Measurements from ENCODE around the gene AVEN. TPM values are rescaled to one million over a fixed set of nuclear protein-coding genes. Genes with fewer than 3 reads are reported as not detected.

Gene AVEN
- total and polyA plus RNA-seq, 2 of the 8 experiments (the other 6 are each of a cell fraction or from before 2014, with no cell fraction given): 5.5 to 17.0 TPM

DNA sequence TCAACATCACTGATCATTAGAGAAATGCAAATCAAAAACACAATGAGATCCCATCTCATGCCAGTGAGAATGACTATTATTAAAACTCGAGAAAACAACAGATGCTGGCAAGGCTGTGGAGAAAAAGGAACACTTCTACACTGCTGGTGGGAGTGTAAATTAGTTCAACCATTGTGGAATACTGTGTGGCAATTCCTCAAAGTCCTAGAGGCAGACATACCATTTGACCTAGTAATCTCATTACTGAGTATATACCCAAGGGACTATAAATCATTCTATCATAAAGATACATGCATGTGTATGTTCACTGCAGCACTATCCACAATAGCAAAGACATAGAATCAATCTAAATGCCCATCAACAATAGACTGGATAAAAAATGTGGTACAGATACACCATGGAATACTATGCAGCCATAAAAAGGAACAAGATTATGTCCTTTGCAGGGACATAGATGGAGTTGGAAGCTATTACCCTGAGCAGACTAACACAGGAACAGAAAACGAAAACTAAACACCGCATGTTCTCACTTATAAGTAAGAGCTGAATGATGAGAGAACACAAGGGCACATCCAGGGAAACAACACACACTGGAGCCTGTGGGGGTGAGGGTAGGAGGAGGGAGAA lies 15.2 kb upstream of the AVEN start:
- no peaks in the 10 kb centered on the region for H3K36me3 ChIP-seq (ENCODE audit: control insufficient read depth in 2 of 4, insufficient read depth in 4 of 4, low read length in 3 of 4)
- H3K27ac ChIP-seq (ENCODE audit: low read depth, low read length): no peak overlapping the region
- no peak overlapping the region for H2BK12ac ChIP-seq (ENCODE audit: low read depth, low read length)
- H3K18ac ChIP-seq (ENCODE audit: extremely low read depth, low read length): no peak overlapping the region
- H2BK20ac ChIP-seq (ENCODE audit: low read length): no peak overlapping the region
- H2BK15ac ChIP-seq (ENCODE audit: low read length): no peak overlapping the region
- no peak overlapping the region for H2BK5ac ChIP-seq (ENCODE audit: low read depth, low read length)
- no peak overlapping the region for H2AFZ ChIP-seq (ENCODE audit: low read length)
- H4K8ac ChIP-seq (ENCODE audit: extremely low read depth, insufficient read depth, low read length): no peak overlapping the region
- no peak overlapping the region for H3K4me3 ChIP-seq (ENCODE audit: extremely low read depth in 1 of 4, insufficient read depth in 2 of 4, low read depth in 3 of 4, low read length in 4 of 4)
- TF ChIP-seq RAD21 (IDR thresholded peaks at IDR 0.05 in 1 of 2, conservative IDR thresholded peaks at IDR 0.05 in 1 of 2; ENCODE audit: low read depth in 2 of 2, low read length in 2 of 2) (no peak), SUZ12 (IDR thresholded peaks at IDR 0.05; ENCODE audit: low read length) (no peak), SIRT6 (IDR thresholded peaks at IDR 0.05; ENCODE audit: low read length) (no peak), YY1 (IDR thresholded peaks at IDR 0.05; ENCODE audit: low read depth, low read length) (no peak), POLR2A (IDR thresholded peaks at IDR 0.05; ENCODE audit: control extremely low read depth in 1 of 2, low read depth in 2 of 2, low read length in 2 of 2) (no peak), TEAD4 (IDR thresholded peaks at IDR 0.05; ENCODE audit: low read depth, low read length) (no peak), JUN (IDR thresholded peaks at IDR 0.05; ENCODE audit: low read depth, low read length) (no peak), SP4 (IDR thresholded peaks at IDR 0.05; ENCODE audit: low read length) (no peak), NRF1 (IDR thresholded peaks at IDR 0.05; ENCODE audit: low read depth, low read length) (no peak), GTF2F1 (IDR thresholded peaks at IDR 0.05; ENCODE audit: borderline replicate concordance, low read depth, low read length) (no peak), TCF12 (IDR thresholded peaks at IDR 0.05; ENCODE audit: low read depth, low read length) (no peak), BRCA1 (IDR thresholded peaks at IDR 0.05; ENCODE audit: low read depth, low read length) (no peak), CEBPB (IDR thresholded peaks at IDR 0.05; ENCODE audit: low read depth, low read length) (no peak)
- WGBS, 2 experiments (ENCODE audit: extremely low coverage in 1 of 2, insufficient coverage in 1 of 2, insufficient read length in 1 of 2, insufficient replicate concordance in 2 of 2, low coverage in 1 of 2, low lambda C conversion rate in 2 of 2, missing lambda C conversion rate in 1 of 2): 77% methylated on average over 3 of the region's 3 CpGs; no CpG with 5 or more reads in 1 of the 2 experiments
- no peak overlapping the region for H3K4me2 ChIP-seq (ENCODE audit: insufficient read depth in 1 of 2, low read depth in 2 of 2, low read length in 2 of 2)
- ChIA-PET POLR2A (ENCODE audit: partially characterized antibody) (no interaction called here), CTCF (ENCODE audit: partially characterized antibody) (interaction anchor here (1.0 kb wide), 1 partner anchor 11 kb away, joined by 3 read pairs; no protein-coding TSS in a partner anchor)
- no peaks in the 10 kb centered on the region for H4K20me1 ChIP-seq (replicated peaks in 1 of 2; ENCODE audit: control insufficient read depth in 1 of 2, insufficient read depth in 2 of 2, low read length in 2 of 2)
- H3K23me2 ChIP-seq (ENCODE audit: low read depth, low read length): no peaks in the 10 kb centered on the region; the same call in 1 of the 2 replicates
- 0 out of 4 replicates have a peak, but pooled peaks cover 0 to 3% of the 10 kb centered on the region in 2 experiments for H3K9me3 ChIP-seq (ENCODE audit: insufficient read depth in 2 of 2, low read depth in 1 of 2, low read length in 1 of 2)
- no peak overlapping the region for H3K4ac ChIP-seq (replicated peaks; ENCODE audit: insufficient read length, low read depth, low read length)
- no peak overlapping the region for H3K14ac ChIP-seq (ENCODE audit: insufficient read length)
- no peaks in the 10 kb centered on the region for H3K4me1 ChIP-seq (replicated peaks in 1 of 4; ENCODE audit: control insufficient read depth in 3 of 4, insufficient read depth in 4 of 4, low read length in 3 of 4)
- no peaks in the 10 kb centered on the region for H3K79me2 ChIP-seq (ENCODE audit: control insufficient read depth in 1 of 2, insufficient read depth in 2 of 2, low read length in 2 of 2)
- H4K91ac ChIP-seq (replicated peaks; ENCODE audit: insufficient read length, low read length): no peak overlapping the region
- FAIRE-seq: no peak
- H3K27me3 ChIP-seq (replicated peaks in 1 of 4; ENCODE audit: control insufficient read depth in 3 of 4, extremely low read depth in 1 of 4, insufficient read depth in 3 of 4, low read length in 3 of 4): no peaks in the 10 kb centered on the region
- no peak overlapping the region for H2AK5ac ChIP-seq (ENCODE audit: low read depth, low read length)
- no peak overlapping the region for H4K5ac ChIP-seq (ENCODE audit: insufficient read length, low read depth, low read length)
- no peak overlapping the region for H3K56ac ChIP-seq (replicated peaks; ENCODE audit: insufficient read length, low read depth, low read length)
- no peaks in the 10 kb centered on the region for H3K79me1 ChIP-seq (ENCODE audit: low read depth, low read length)
- no peak for DNase-seq (ENCODE audit: low read depth in 1 of 2, low spot score in 2 of 2)
- no peak overlapping the region for H3K9ac ChIP-seq (replicated peaks in 1 of 4; ENCODE audit: extremely low read depth in 1 of 4, low read depth in 3 of 4, low read length in 3 of 4)
- no peak overlapping the region for H2BK120ac ChIP-seq (replicated peaks; ENCODE audit: low read depth, low read length)
- H3K23ac ChIP-seq (ENCODE audit: insufficient read length): no peak overlapping the region

Measured in H1 (cell line).